GM12892 (cell line): ENCODE results near the gene MORC3.
A peak's percentile ranks its signal among the peaks of the same experiment; 100 is the strongest.

ENCODE experiments used
- DNase-seq: peaks from one replicate; pipeline ENCODE4 v3.0.0; 2011; ENCODE audit not compliant: insufficient read length
- FAIRE-seq: peaks from 2 replicates; lab custom pipeline; 2011; peaks lifted over from hg19 to GRCh38; lab: Jason Lieb, UNC
- POLR2A ChIP-seq: IDR thresholded peaks from 2 replicates; pipeline ENCODE4 v1.6.1; 2011; ENCODE audit warnings: low read depth, low read length, control low read depth
- POLR2AphosphoS5 ChIP-seq: IDR thresholded peaks from 2 replicates; pipeline ENCODE4 v1.6.1; 2011; ENCODE audit warnings: low read depth, low read length, control low read depth
- TAF1 ChIP-seq: IDR thresholded peaks from 2 replicates; pipeline ENCODE4 v1.6.1; 2011; ENCODE audit warnings: low read depth, mild to moderate bottlenecking, control low read depth, low read length, borderline replicate concordance

The MORC3 gene

DNA sequence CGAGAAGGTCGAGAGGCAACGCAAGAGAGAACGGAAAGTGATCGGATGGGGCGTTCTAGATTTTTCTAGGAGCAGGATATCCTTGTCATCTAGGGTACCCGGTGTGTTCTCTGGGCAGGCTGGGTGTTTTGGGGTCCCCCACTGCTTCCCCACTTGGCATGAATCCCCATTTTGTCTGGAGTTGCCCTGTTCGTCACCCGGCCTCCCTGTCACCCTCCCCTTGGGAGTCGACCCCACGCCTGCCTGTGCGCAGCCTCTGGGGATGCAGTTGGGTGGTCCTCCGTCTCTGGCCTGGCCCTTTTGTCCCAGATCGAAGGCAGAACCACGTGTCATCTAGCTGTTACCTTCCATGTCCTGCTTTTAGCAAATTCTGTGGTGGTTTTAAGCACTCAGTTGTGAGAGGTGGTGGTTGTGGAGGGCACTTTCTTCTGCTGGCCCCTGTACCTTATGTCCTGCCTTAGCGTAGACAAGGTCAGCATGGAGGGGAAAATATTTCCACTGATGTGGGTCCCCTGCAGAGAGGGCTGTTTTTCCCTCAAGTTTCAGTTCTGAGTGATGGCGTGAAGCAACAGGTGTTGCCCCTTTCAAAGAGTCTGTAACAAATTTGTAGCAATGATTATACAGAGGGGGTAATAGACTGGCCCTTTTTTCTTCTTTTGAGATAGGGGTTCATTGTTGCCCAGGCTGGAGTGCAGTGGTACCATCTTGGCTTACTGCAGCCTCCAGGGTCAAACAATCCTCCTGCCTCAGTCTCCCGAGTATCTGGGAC, 100.8 kb downstream of the MORC3 start:
- DNase-seq (no peak), FAIRE-seq (no peak)
- TF ChIP-seq POLR2AphosphoS5 (no peak), POLR2A (no peak), TAF1 (no peak)

DNA sequence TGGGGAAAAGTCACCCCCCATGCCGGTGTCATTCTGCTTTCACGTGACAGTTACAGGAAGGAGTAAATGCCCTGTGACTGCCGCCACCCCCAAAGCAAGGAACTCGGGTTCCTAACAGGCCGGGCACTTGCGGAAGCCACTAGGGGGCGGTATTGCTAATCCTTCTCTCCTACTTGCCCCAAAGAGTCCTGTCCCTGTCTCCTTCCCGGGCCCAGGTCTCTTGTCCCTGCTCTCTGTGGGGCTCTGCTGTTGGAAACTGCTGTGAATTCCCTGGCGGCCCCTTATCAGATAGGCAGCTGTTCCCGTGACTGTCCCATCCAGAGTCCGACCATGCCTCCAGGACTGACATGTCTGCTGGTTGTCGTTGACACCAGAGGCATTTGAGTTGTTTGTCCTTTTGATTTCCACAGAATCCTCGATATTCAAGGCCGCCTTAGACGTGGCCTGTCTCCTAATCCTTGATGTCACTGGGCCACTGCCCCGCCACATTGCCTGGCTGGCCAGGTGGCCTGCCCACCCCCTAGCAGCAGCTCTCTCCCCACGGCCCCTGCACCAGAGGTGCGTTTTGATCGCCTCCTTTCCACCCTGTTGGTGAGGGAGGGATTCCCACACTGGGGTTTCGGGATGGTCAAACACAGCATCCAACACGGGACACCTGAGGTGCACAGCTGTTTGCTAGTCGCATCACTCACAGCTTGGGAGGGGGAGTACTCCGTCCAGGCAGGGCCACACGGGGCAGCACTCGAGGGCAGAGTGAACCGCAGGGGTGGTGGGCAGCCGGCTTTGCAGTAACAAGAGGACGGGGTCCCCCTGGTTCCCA, 102.5 kb downstream of the MORC3 start:
- FAIRE-seq (no peak), DNase-seq (peak; percentile 66)
- TF ChIP-seq POLR2A (no peak), TAF1 (no peak), POLR2AphosphoS5 (no peak)

DNA sequence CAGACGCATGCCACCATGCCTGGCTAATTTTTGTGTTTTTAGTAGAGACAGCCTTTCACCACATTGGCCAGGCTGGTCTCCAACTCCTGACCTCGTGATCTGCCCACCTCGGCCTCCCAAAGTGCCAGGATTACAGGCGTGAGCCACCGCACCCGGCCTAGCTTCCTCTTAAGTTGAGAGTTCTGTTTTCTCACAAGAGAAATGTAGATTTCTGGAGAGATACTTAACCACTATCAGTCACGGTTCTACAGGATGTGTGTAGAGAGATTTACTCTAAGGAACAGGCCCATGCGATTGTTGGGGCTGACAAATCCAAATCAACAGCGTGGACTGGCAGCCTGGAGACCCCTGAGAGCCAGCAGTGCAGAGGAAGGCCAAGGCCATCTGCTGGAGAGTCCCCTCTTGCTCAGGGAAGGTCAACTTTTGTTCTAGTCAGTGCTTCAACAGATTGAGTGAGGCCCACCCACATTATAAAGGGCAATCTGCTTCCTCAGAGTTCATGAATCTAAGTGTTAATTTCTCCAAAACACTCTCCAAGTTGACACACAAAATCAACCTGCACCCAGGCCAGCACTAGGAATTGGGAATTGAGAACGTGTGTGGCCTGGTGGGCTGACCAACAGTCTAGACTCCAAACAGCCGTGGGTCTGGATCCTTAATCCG, 103.9 kb downstream of the MORC3 start:
- FAIRE-seq: no peak

DNA sequence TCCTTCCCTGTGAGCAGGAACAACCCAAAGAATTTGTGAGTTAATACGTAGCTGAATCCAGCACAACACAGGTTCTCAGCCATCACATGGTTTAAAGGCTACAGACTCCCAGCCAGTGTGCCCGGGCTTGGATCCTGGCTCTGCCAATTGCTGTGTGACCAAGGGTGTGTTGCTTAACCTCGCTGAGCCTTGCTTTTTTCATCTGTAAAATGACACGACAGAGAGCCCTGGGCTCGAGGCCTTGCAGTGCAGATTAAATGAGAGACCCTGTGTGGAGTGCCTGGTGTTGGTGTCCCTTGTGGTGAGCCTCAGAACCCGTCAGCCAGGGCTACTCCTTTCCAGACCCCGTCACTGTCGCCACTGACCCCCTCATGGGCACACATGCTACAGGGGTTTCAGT, 104.6 kb downstream of the MORC3 start:
- TF ChIP-seq POLR2AphosphoS5 (no peak), POLR2A (no peak), TAF1 (no peak)
- FAIRE-seq: no peak
- DNase-seq: no peak

More for the DNA sequence above, 103.9 kb downstream of the MORC3 start:
- TF ChIP-seq TAF1 (no peak), POLR2A (no peak), POLR2AphosphoS5 (no peak)
- no peak for DNase-seq

DNA sequence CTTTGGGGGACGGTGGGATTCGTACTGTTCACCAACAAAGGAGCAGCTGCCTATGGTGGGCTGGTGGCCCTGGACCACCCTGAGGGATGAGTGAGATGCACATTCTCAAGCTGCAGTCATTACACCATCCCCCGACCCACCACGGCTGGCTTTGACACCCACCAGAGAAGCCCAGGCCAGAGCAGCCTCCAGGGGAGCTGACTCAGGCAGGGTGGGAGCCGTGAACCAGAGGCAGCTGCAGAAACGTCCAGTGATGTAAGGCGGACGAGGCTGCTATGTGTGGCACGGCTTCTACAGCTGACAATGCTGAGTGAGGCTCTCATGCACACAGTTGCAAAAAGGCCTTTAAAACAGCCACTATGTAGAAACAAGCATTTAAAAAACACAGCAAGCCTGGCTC, 105.3 kb downstream of the MORC3 start:
- TF ChIP-seq TAF1: no peak
- TF ChIP-seq POLR2A: no peak
- no peak for TF ChIP-seq POLR2AphosphoS5
- FAIRE-seq (no peak), DNase-seq (no peak)
